ENCODE results near the gene TRMT44. TPM values are rescaled to one million over a fixed set of nuclear protein-coding genes. Genes with fewer than 3 reads are reported as not detected.

The TRMT44 gene
- total and polyA plus RNA-seq, 7 experiments from 2014 or later, result 13.8 to 33.7 (median 29.3) TPM

DNA sequence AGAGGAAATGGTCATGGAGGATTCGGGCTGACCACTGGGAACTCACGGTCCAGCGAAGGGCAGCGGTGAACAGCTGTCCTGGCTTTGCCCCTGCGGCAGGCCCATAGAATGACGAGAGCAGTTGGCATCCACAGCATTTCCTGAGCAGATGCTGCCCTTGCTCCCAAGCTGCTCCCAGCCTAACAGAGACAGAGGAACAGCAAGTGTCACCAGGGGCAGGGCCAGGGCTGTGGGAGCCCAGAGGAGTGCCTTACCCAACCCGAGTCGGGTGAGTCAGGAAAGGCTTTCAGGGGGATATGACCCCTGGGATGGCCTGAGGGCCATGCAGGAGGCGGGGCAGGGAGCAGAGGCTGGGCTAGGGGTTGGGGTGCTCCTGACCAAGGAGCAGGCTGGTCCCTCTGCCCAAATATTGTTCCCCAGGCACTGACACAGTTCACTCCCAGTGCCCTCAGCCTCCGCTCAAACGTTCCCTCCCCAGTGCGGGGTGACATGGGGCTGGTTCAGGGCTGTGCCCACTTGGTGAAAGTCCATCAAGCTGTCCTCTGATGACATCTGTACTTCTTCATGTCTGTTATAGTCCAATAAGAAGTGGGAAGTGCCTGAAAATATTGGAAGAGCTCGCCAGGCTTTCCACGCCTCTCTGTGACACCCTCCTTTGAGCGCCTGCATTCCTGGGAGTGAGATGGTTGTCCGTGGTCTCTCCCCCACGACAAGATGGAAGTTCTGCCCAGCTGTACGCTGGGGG, 74.9 kb downstream of the TRMT44 start:
- Histone ChIP-seq H3K9me3 (ENCODE audit: control insufficient read depth in 2 of 3, low read length in 3 of 3) (peaks cover 0 to 4% (median 0%) of the 10 kb centered on the region in 3 experiments), H3K4me3 (ENCODE audit: low read length) (no peak overlapping the region), H3K36me3 (ENCODE audit: control insufficient read depth in 2 of 3, insufficient read depth in 3 of 3, low read length in 3 of 3) (no peaks in the 10 kb centered on the region), H3K27ac (ENCODE audit: low read depth, low read length) (no peak overlapping the region), H3K4me1 (ENCODE audit: control insufficient read depth in 2 of 2, insufficient read depth in 2 of 2, low read length in 2 of 2) (no peaks in the 10 kb centered on the region), H3K27me3 (ENCODE audit: control insufficient read depth in 2 of 2, insufficient read depth in 2 of 2, low read length in 2 of 2) (no peaks in the 10 kb centered on the region)
- POLR2A ChIA-PET, result no interaction called here
- Mint-ChIP-seq H3K4me3 (no peak overlapping the region), H3K4me1 (no peaks in the 10 kb centered on the region), H3K9me3 (peaks cover 0 to 24% (median 8%) of the 10 kb centered on the region in 11 donors), H3K27ac (no peak overlapping the region), H3K27me3 (peaks cover 0 to 5% (median 0%) of the 10 kb centered on the region in 5 donors), H3K36me3 (peaks cover 0 to 9% (median 4%) of the 10 kb centered on the region in 5 donors)
- ATAC-seq (no peak), DNase-seq (no peak)
- intact Hi-C loops (cut with micrococcal nuclease), result no loop called here
- CTCF ChIA-PET, result interaction anchor here (0.7 kb wide), 1 partner anchor 1975 kb away, joined by 3 read pairs; no protein-coding TSS in a partner anchor

DNA sequence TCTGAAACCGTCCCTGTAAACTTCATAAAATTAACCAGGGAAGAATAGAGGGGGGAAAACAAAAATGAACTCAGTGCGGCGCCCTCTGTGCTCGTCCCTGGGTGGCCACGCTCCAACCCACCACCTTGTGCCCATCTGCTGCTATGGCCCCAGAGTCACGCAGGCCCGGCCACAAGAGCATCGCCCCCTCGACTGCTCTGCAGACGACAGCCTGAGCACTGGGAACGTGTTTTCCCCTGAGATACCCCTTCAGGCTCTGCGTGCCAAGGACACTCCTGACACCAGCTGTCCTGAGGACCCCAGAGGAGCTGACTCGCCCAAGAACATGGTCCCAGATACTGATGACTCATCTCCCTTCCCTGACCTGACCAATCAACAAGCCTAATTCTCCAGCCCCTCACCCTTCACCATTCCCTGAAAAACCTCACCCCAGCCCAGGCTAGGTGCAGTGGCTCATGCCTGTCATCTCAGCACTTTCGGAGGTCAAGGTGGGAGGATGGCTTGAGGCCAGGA, 75.5 kb downstream of the TRMT44 start:
- Mint-ChIP-seq H3K27ac (no peak overlapping the region), H3K27me3 (peaks cover 0 to 5% (median 0%) of the 10 kb centered on the region in 5 donors), H3K4me1 (no peaks in the 10 kb centered on the region), H3K36me3 (peaks cover 0 to 9% (median under 1%) of the 10 kb centered on the region in 5 donors), H3K4me3 (no peak overlapping the region), H3K9me3 (peaks cover 0 to 30% (median 8%) of the 10 kb centered on the region in 11 donors)
- Histone ChIP-seq H3K9me3 (ENCODE audit: control insufficient read depth in 2 of 3, low read length in 3 of 3) (peaks cover 0 to 4% (median 0%) of the 10 kb centered on the region in 3 experiments), H3K4me1 (ENCODE audit: control insufficient read depth in 2 of 2, insufficient read depth in 2 of 2, low read length in 2 of 2) (no peaks in the 10 kb centered on the region), H3K36me3 (ENCODE audit: control insufficient read depth in 2 of 3, insufficient read depth in 3 of 3, low read length in 3 of 3) (no peaks in the 10 kb centered on the region), H3K27ac (ENCODE audit: low read depth, low read length) (no peak overlapping the region), H3K27me3 (ENCODE audit: control insufficient read depth in 2 of 2, insufficient read depth in 2 of 2, low read length in 2 of 2) (no peaks in the 10 kb centered on the region), H3K4me3 (ENCODE audit: low read length) (no peak overlapping the region)
- ChIA-PET POLR2A (no interaction called here), CTCF (interaction anchor here (0.6 to 0.7 kb wide), 2 partner anchors 57 to 1975 kb away, joined by 3 read pairs; no protein-coding TSS in a partner anchor)
- no peak for ATAC-seq
- intact Hi-C loops (cut with micrococcal nuclease), result no loop called here
- no peak for DNase-seq

DNA sequence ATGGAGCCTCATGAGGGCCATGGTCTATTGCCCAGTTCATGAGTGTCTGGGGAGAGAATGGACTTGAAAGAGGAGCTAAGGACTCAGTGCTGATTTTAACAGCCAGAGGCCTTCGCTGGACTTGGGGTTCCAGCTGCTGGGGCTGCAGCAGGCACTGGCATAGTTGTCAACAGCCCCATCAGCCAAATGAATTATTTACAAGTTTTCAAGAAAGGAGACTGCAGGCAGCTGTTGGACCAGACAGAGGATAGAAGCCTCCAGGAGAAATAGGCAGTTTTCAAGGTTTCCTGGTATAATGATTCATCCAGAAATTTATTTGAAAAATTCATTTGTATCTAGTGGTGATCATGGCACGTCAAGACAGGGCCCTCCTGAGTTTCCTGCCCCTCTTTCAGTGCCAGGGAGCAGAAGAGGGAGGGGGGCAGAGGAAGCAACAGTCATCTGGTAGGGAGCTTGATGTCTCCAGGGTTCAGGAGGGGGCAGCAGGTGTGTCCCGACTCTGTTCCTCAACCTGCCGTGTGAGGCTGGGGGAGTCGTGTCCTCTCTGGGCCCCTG, 76.5 kb downstream of the TRMT44 start:
- no peak for ATAC-seq
- intact Hi-C loops (cut with micrococcal nuclease), result no loop called here
- Mint-ChIP-seq H3K27ac (no peak overlapping the region), H3K4me1 (no peaks in the 10 kb centered on the region), H3K9me3 (peaks cover 0 to 35% (median 8%) of the 10 kb centered on the region in 11 donors), H3K27me3 (peaks cover 0 to 5% (median 0%) of the 10 kb centered on the region in 5 donors), H3K4me3 (no peak overlapping the region), H3K36me3 (peaks cover 0 to 9% (median 0%) of the 10 kb centered on the region in 5 donors)
- ChIA-PET CTCF (interaction anchor here (0.6 kb wide), 1 partner anchor 58 kb away, joined by 3 read pairs; no protein-coding TSS in a partner anchor), POLR2A (no interaction called here)
- Histone ChIP-seq H3K27ac (ENCODE audit: low read depth, low read length) (no peak overlapping the region), H3K4me1 (ENCODE audit: control insufficient read depth in 2 of 2, insufficient read depth in 2 of 2, low read length in 2 of 2) (no peaks in the 10 kb centered on the region), H3K27me3 (ENCODE audit: control insufficient read depth in 2 of 2, insufficient read depth in 2 of 2, low read length in 2 of 2) (no peaks in the 10 kb centered on the region), H3K9me3 (ENCODE audit: control insufficient read depth in 2 of 3, low read length in 3 of 3) (peaks cover 0 to 4% (median 0%) of the 10 kb centered on the region in 3 experiments), H3K4me3 (ENCODE audit: low read length) (no peak overlapping the region), H3K36me3 (ENCODE audit: control insufficient read depth in 2 of 3, insufficient read depth in 3 of 3, low read length in 3 of 3) (no peaks in the 10 kb centered on the region)
- DNase-seq, result no peak

DNA sequence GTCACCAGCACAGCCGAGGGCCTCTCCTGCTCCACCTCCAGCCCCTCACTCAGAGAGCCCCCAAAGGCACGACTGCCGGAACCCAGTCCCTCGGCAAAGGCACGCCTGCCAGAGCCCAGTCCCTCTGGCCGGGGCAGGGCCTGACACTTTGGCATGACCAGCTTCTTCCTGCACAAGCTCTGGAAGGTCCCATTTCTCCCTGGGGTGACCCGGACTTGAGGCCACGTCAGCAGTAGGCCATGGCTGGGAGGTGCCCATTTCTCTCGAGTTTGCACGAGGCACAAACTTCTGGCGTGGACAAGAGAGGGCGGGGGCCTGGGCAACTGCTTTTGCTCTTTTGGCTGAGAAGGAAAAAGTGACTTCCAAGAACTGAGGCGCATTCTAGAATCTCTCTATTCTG, 77.4 kb downstream of the TRMT44 start:
- DNase-seq (no peak), ATAC-seq (no peak)
- intact Hi-C loops (cut with micrococcal nuclease), result no loop called here
- Mint-ChIP-seq H3K27ac (no peak overlapping the region), H3K36me3 (peaks cover 0 to 3% (median 0%) of the 10 kb centered on the region in 5 donors), H3K27me3 (peaks cover 0 to 5% (median 0%) of the 10 kb centered on the region in 5 donors), H3K9me3 (peaks cover 0 to 35% (median 10%) of the 10 kb centered on the region in 11 donors), H3K4me1 (no peaks in the 10 kb centered on the region), H3K4me3 (no peak overlapping the region)
- no peaks in the 10 kb centered on the region for H3K27me3 ChIP-seq (ENCODE audit: control insufficient read depth in 2 of 2, insufficient read depth in 2 of 2, low read length in 2 of 2)
- ChIA-PET POLR2A (no interaction called here), CTCF (no interaction called here)
- H3K4me1 ChIP-seq (ENCODE audit: control insufficient read depth in 2 of 2, insufficient read depth in 2 of 2, low read length in 2 of 2), result no peaks in the 10 kb centered on the region
- H3K4me3 ChIP-seq (ENCODE audit: low read length), result no peak overlapping the region
- H3K27ac ChIP-seq (ENCODE audit: low read depth, low read length), result no peak overlapping the region
- H3K9me3 ChIP-seq (ENCODE audit: control insufficient read depth in 2 of 3, low read length in 3 of 3), result peaks cover 0 to 4% (median 0%) of the 10 kb centered on the region in 3 experiments
- no peaks in the 10 kb centered on the region for H3K36me3 ChIP-seq (ENCODE audit: control insufficient read depth in 2 of 3, insufficient read depth in 3 of 3, low read length in 3 of 3)

DNA sequence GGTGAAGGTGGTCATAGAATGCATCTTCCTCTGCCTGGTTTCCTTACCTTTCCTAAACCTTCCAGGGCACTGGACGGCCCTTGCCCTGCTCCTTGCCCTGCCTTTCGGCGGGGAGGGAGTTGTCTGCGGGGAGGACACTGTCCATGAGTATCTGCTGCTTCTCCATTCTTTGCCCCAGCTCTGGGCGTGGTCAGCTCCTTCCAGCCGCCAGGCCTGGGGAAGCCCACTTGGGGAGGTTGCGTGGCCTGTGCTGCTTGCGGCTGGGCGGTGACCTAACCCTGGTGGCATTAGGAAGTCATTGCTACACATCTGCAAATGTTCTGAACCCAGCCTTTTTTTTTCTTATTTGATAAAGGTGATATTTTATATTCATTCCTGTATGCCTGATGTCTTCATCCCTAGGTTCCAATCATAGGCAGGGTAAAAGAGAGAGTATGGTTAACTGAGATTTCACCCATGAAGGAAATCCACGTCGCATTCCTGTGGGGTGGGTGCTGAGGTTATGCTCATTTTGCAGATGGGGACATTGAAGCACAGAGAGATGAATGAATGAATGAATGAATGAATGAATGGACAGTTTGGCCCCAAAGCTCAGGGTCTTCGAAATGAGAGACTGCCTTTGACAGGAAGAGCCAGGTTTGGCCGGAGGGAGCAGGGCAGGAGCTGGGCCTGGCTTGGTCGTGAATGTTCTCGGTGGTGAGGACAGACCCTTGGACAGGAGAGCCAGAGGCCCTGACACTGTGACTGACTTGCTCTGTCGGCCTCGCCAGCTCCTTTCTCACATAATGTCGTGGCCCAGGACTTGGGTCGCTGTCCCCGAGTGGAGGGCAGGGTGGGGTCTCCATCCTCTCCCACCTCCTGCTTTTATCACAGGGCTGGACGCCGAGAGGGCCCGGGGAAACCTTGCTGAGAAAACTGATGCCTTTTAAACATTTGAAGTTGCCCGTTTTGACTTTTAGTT, 81.9 kb downstream of the TRMT44 start:
- Mint-ChIP-seq H3K27me3 (peaks cover 0 to 5% (median 0%) of the 10 kb centered on the region in 5 donors), H3K4me3 (no peak overlapping the region), H3K36me3 (no peaks in the 10 kb centered on the region), H3K9me3 (peaks cover 0 to 27% (median 8%) of the 10 kb centered on the region in 11 donors), H3K4me1 (no peaks in the 10 kb centered on the region), H3K27ac (no peak overlapping the region)
- H3K4me1 ChIP-seq (ENCODE audit: control insufficient read depth in 2 of 2, insufficient read depth in 2 of 2, low read length in 2 of 2), result no peaks in the 10 kb centered on the region
- ATAC-seq (no peak), DNase-seq (no peak)
- H3K36me3 ChIP-seq (ENCODE audit: control insufficient read depth in 2 of 3, insufficient read depth in 3 of 3, low read length in 3 of 3), result no peaks in the 10 kb centered on the region
- no peaks in the 10 kb centered on the region for H3K27me3 ChIP-seq (ENCODE audit: control insufficient read depth in 2 of 2, insufficient read depth in 2 of 2, low read length in 2 of 2)
- H3K27ac ChIP-seq (ENCODE audit: low read depth, low read length), result no peak overlapping the region
- intact Hi-C loops (cut with micrococcal nuclease), result no loop called here
- POLR2A ChIA-PET, result interaction anchor here (0.6 kb wide), 1 partner anchor 432 kb away, joined by 3 read pairs; no protein-coding TSS in a partner anchor
- peaks cover 0 to 4% (median 0%) of the 10 kb centered on the region in 3 experiments for H3K9me3 ChIP-seq (ENCODE audit: control insufficient read depth in 2 of 3, low read length in 3 of 3)
- CTCF ChIA-PET, result no interaction called here
- no peak overlapping the region for H3K4me3 ChIP-seq (ENCODE audit: low read length)

DNA sequence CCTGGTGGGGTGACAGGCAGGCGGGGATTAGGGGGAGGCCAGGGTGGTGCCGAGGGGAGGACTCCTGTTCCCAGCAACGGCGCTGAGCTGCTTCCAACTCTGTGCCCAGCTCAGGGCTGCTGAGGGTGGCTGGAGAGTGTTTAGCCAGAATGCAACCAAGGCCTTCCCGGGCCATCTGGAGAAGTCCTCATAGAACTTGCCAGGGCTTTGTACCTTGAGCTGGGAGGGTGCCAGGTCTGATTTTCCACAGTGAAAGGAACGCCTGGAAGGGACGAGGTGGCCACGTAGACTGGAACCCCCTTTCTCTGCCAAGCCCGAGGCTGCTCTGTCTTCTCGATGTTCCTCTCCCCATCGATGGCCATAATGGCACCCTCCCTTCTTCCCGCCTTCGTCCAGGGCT, 82.6 kb downstream of the TRMT44 start:
- Mint-ChIP-seq H3K9me3 (peaks cover 0 to 27% (median 8%) of the 10 kb centered on the region in 11 donors), H3K27me3 (peaks cover 0 to 10% (median 0%) of the 10 kb centered on the region in 5 donors), H3K4me3 (no peak overlapping the region), H3K36me3 (no peaks in the 10 kb centered on the region), H3K4me1 (no peaks in the 10 kb centered on the region), H3K27ac (no peak overlapping the region)
- POLR2A ChIA-PET, result no interaction called here
- no peak for DNase-seq
- ATAC-seq, result no peak
- H3K36me3 ChIP-seq (ENCODE audit: control insufficient read depth in 2 of 3, insufficient read depth in 3 of 3, low read length in 3 of 3), result no peaks in the 10 kb centered on the region
- H3K4me3 ChIP-seq (ENCODE audit: low read length), result no peak overlapping the region
- H3K27ac ChIP-seq (ENCODE audit: low read depth, low read length), result no peak overlapping the region
- no peaks in the 10 kb centered on the region for H3K27me3 ChIP-seq (ENCODE audit: control insufficient read depth in 2 of 2, insufficient read depth in 2 of 2, low read length in 2 of 2)
- intact Hi-C loops (cut with micrococcal nuclease), result no loop called here
- no peaks in the 10 kb centered on the region for H3K4me1 ChIP-seq (ENCODE audit: control insufficient read depth in 2 of 2, insufficient read depth in 2 of 2, low read length in 2 of 2)
- CTCF ChIA-PET, result no interaction called here
- H3K9me3 ChIP-seq (ENCODE audit: control insufficient read depth in 2 of 3, low read length in 3 of 3), result peaks cover 0 to 4% (median 0%) of the 10 kb centered on the region in 3 experiments
